GM23338 (cell line): Measurements from ENCODE around the gene ASPDH.

Source experiments
- CTCF ChIP-seq, 2 experiments: fragments of 200-600 bp in 1 of 2; sonication (generic) in 1 of 2; conservative IDR thresholded peaks; 2 replicates each; pipeline versions ENCODE4 v1.5.1 to v1.6.1; 2016 to 2017; ENCODE audit warnings: antibody characterized with exemption in 2 of 2, low read depth in 2 of 2, mild to moderate bottlenecking in 2 of 2, moderate library complexity in 1 of 2
- EZH2phosphoT487 ChIP-seq: fragments of 200-600 bp; sonication (generic); IDR thresholded peaks from one replicate; pipeline ENCODE4 v1.8.1; 2018; ENCODE audit warnings: antibody characterized with exemption; ENCODE audit not compliant: unreplicated experiment
- JUNB ChIP-seq: IDR thresholded peaks from one replicate; pipeline ENCODE4 v1.6.1; 2016; ENCODE audit warnings: antibody characterized with exemption; ENCODE audit not compliant: unreplicated experiment
- POLR2AphosphoS5 ChIP-seq: IDR thresholded peaks from 2 replicates; pipeline ENCODE4 v1.6.1; 2016; ENCODE audit warnings: antibody characterized with exemption, low read depth
- TF ChIP-seq, protein P1 (sequence below): IDR thresholded peaks from 2 replicates; pipeline ENCODE4 v1.6.1; 2016; ENCODE audit warnings: antibody characterized with exemption

- TF ChIP-seq EZH2phosphoT487 (no peak), POLR2AphosphoS5 (no peak), CTCF (conservative IDR thresholded peaks at IDR 0.05; ENCODE audit: low read depth in 2 of 2) (no peak), JUNB (no peak)
- TF ChIP-seq, protein P1, sequence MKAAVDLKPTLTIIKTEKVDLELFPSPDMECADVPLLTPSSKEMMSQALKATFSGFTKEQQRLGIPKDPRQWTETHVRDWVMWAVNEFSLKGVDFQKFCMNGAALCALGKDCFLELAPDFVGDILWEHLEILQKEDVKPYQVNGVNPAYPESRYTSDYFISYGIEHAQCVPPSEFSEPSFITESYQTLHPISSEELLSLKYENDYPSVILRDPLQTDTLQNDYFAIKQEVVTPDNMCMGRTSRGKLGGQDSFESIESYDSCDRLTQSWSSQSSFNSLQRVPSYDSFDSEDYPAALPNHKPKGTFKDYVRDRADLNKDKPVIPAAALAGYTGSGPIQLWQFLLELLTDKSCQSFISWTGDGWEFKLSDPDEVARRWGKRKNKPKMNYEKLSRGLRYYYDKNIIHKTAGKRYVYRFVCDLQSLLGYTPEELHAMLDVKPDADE, result no peak
Observed at GRCh38 chr19:50562996-50563395, 49.3 kb upstream of the ASPDH start.
